Activated CD4-positive, alpha-beta T cell treated with anti-CD3 and anti-CD28 coated beads, Interleukin-2, amount 50 U/mL, for 16 hours (primary cell): ENCODE data around the gene LTO1.

Experiments
- DNase-seq: peaks from one replicate; pipeline ENCODE4 v3.0.0-alpha.2; 2020

Gene LTO1

GRCh38 chr11:69644071-69644961 lies 30.8 kb downstream of the LTO1 start:
- DNase-seq: no peak

- no peak for DNase-seq
Measured at GRCh38 chr11:69643646-69644045, 31.5 kb downstream of the LTO1 start.

DNA sequence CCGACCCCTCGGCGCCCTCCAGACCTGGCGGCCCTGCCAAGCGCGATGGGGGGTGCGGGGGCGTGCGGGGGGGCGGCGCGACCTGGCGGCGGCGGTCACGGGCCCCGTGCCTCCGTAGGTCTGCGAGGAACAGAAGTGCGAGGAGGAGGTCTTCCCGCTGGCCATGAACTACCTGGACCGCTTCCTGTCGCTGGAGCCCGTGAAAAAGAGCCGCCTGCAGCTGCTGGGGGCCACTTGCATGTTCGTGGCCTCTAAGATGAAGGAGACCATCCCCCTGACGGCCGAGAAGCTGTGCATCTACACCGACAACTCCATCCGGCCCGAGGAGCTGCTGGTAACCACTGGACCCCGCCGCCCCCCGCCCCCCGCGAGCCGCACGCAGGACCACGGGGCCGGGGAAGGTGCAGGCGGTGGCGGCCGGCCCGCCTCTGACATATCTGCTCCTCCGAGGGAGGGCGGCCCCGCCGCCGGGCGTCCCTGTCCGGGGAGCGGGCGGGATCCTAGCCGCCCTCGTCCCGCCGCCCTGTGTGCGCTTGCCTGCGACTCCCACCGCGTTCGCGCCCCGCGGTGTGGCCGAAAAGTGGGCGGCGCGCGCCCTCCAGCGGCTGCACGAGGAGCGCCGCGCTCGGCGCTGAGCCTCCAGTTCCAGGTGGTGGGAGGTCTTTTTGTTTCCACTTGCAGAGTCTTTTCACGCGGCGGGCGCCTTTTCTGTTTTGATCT lies 32.1 kb downstream of the LTO1 start:
- peak; percentile 74 for DNase-seq

DNA sequence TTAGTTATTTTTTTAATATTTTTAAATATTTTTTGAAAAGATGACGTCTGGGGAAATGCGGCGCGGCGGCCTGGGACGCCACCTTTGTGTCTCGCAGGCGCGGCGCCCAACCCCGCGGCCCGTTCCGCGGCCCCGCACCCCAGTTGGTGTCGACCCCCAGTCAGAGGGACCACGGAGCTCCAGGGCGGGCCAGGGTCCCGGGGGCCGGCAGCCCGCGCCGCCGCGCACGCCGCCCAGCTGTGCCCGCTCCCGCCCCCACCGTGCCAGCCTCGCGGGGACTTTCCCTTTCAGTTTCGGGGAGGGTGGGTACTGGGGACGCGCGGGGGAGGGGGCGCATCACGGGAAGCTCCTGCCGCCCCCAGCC lies 32.6 kb downstream of the LTO1 start:
- DNase-seq: no peak

GRCh38 chr11:69641681-69642548 lies 33.2 kb downstream of the LTO1 start:
- no peak for DNase-seq

- peak; percentile 13 for DNase-seq
Measured at GRCh38 chr11:69640995-69641581, 34.1 kb downstream of the LTO1 start, which contains the start of gene CCND1. Gene CCND1, plus strand, starts transcription at chr11:69641156. Its CDS starts 158 bp downstream, at chr11:69641314.

GRCh38 chr11:69640260-69640994 lies 34.7 kb downstream of the LTO1 start:
- no peak for DNase-seq

DNA sequence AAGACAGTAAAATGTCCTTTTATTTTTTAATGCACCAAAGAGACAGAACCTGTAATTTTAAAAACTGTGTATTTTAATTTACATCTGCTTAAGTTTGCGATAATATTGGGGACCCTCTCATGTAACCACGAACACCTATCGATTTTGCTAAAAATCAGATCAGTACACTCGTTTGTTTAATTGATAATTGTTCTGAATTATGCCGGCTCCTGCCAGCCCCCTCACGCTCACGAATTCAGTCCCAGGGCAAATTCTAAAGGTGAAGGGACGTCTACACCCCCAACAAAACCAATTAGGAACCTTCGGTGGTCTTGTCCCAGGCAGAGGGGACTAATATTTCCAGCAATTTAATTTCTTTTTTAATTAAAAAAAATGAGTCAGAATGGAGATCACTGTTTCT lies 35.3 kb downstream of the LTO1 start:
- DNase-seq: no peak

- peak; percentile 7 for DNase-seq
Measured at GRCh38 chr11:69638941-69639681, 36.0 kb downstream of the LTO1 start.

- no peak for DNase-seq
Measured at GRCh38 chr11:69637941-69638871, 36.9 kb downstream of the LTO1 start.

DNA sequence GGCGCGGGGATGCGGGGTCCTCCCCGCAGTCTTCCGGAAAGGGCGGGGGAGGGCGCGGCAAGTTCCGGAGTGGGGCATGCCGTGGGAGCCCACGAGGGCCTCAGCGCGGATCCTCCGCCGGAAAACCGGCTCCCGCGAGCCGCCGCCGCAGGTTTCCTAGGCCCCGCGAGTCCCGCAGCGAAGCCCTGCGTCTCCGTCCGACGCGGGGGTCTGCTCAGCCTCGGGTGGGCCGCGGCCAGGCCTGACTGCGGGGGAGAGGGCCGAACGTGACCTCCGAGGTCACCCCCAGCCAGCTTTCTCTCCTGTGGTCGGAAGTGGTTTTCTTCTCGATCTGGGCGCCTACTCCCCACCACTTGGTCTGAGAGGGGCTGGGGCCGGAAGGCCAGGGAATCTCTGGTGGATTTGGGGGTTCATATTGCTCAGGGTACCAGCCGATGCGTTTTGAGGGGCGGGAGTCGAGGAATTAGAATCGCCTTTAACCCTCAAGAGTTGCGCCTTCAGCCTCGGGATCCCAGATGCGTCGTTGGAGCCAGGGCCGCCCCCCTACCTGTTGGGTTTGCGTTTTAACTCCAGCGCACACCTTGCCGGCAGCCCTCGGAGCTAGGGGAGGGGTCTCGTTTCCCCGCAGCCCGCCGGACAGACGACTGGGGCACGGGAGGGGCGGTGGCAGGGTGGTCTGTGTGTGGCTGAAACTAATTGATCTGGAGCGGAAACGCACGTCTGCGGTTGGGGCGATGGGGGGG lies 37.8 kb downstream of the LTO1 start:
- DNase-seq: no peak

- no peak for DNase-seq
Measured at GRCh38 chr11:69636512-69637197, 38.5 kb downstream of the LTO1 start.

GRCh38 chr11:69635804-69636511 lies 39.2 kb downstream of the LTO1 start:
- no peak for DNase-seq

GRCh38 chr11:69635195-69635594 lies 40.0 kb downstream of the LTO1 start:
- DNase-seq: no peak

- no peak for DNase-seq
Measured at GRCh38 chr11:69634590-69634989, 40.6 kb downstream of the LTO1 start.

DNA sequence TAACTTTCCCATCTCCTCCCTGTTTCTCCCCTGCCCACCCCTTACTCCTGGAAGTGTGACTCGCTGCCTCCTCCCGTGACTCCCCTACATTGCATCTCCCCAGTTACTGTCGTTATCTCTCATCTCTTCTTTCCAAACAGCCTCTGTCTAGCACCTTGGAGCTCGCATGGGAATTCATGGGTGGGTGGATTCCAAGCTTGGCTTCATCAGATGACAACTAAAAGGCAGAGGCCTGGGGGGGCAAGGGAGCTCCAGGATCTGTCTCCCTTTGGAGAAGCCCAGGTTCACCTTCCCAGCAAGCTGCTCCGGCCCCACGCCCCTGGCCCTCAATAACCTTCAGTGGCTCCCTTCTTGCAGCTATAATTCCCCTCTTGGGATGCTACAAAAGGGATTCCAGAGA lies 41.1 kb downstream of the LTO1 start:
- no peak for DNase-seq

DNA sequence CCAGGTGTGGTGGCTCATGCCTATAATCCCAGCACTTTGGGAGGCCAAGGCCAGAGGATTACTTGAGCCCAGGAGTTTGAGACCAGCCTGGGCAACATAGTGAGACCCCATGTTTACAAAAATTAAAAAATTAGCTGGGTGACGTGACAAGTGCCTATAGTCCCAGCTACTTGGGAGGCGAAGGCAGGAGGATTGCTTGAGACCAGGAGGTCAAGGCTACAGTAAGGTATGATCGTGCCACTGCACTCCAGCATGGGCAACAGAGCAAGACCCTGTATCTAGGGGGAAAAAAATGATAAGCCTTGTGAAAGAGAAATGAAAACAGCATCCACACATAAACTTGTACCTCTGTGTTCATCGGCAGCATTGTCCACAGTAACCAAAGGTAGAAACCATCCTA lies 42.3 kb downstream of the LTO1 start:
- no peak for DNase-seq

DNA sequence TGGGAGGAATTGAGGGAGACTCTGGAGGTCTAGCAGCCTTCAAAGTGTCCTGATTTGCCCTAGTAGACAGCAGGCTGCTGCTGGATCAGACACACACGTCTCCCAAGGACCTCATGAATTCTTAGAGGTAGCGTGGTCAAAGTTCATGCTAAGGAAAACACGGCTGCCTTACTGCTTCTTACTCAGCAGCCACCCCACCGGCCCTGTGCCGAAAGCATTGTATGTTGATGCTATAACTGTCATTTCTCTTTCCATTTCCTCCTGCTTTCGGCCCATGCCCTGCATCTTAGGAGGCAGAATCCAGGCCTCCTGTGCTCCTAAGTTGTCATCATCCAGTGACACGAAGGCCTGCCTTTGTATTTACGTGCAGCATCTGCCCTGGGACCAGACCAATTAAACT lies 44.7 kb downstream of the LTO1 start:
- no peak for DNase-seq
